Activated T-cell treated with anti-CD3 and anti-CD28 coated beads, Interleukin-2, amount 50 U/mL, for 48 hours (primary cell): ENCODE results near the gene TTC9B.

Source experiments
- DNase-seq, 2 experiments: peaks; one replicate each; pipeline ENCODE4 v3.0.0-alpha.2; 2020

The TTC9B gene

GRCh38 chr19:40217934-40218890, at the start of gene TTC9B:
Gene TTC9B, minus strand, starts transcription at chr19:40218384. Its CDS starts 3 bp downstream, at chr19:40218381.
- DNase-seq = peak; percentile 60 to 70

- no peak for DNase-seq
Observed at GRCh38 chr19:40267601-40267997, 49.4 kb upstream of the TTC9B start.

- DNase-seq = no peak
Observed at GRCh38 chr19:40266912-40267600, 48.9 kb upstream of the TTC9B start.

GRCh38 chr19:40266119-40266518, 47.9 kb upstream of the TTC9B start:
- no peak for DNase-seq

GRCh38 chr19:40265763-40266099, 47.5 kb upstream of the TTC9B start:
- no peak for DNase-seq

GRCh38 chr19:40265055-40265762, 47.0 kb upstream of the TTC9B start:
- DNase-seq = no peak

GRCh38 chr19:40264314-40265054, 46.3 kb upstream of the TTC9B start:
- no peak for DNase-seq

- DNase-seq = no peak
Observed at GRCh38 chr19:40263440-40264313, 45.5 kb upstream of the TTC9B start.

GRCh38 chr19:40262422-40262821, 44.2 kb upstream of the TTC9B start:
- DNase-seq = no peak

GRCh38 chr19:40261631-40262030, 43.4 kb upstream of the TTC9B start:
- DNase-seq = no peak

GRCh38 chr19:40257096-40257517, 38.9 kb upstream of the TTC9B start:
- no peak for DNase-seq

- DNase-seq = no peak
Observed at GRCh38 chr19:40256512-40256911, 38.3 kb upstream of the TTC9B start.

- no peak for DNase-seq
Observed at GRCh38 chr19:40255619-40256166, 37.5 kb upstream of the TTC9B start.

GRCh38 chr19:40254714-40255418, 36.7 kb upstream of the TTC9B start:
- DNase-seq = no peak

GRCh38 chr19:40253611-40254092, 35.5 kb upstream of the TTC9B start:
- DNase-seq = no peak

- no peak for DNase-seq
Observed at GRCh38 chr19:40252395-40252794, 34.2 kb upstream of the TTC9B start.

GRCh38 chr19:40251991-40252390, 33.8 kb upstream of the TTC9B start:
- DNase-seq = no peak

GRCh38 chr19:40251244-40251643, 33.1 kb upstream of the TTC9B start:
- DNase-seq = no peak

- no peak for DNase-seq
Observed at GRCh38 chr19:40249781-40250180, 31.6 kb upstream of the TTC9B start.

- DNase-seq = no peak
Observed at GRCh38 chr19:40249201-40249600, 31.0 kb upstream of the TTC9B start.
